Peyer's patch (tissue), 4 donors: ENCODE data around the gene SYNDIG1.

Experiments
- CTCF ChIP-seq, 6 experiments: fragments of 450-650 bp in 4 of 6; fragments of 200-600 bp in 2 of 6; sonication (generic) in 1 of 6; IDR thresholded peaks; one replicate each; pipeline ENCODE4 v1.5.1; 2017 to 2019; ENCODE audit warnings: antibody characterized with exemption in 6 of 6, mild to moderate bottlenecking in 3 of 6, moderate library complexity in 1 of 6
- POLR2A ChIP-seq, 2 donors: fragments of 450-650 bp; IDR thresholded peaks; one replicate each; pipeline ENCODE4 v1.5.1; 2017; ENCODE audit warnings: antibody characterized with exemption in 2 of 2, mild to moderate bottlenecking in 2 of 2, moderate library complexity in 2 of 2

GRCh38 chr20:24491041-24491756 is 21.8 kb downstream of the SYNDIG1 start:
- TF ChIP-seq CTCF (IDR thresholded peaks at IDR 0.05) (no peak), POLR2A (IDR thresholded peaks at IDR 0.05) (no peak)
